Keratinocyte (primary cell): Measurements from ENCODE around the gene PDF. TPM values are rescaled to one million over a fixed set of nuclear protein-coding genes. Genes with fewer than 3 reads are reported as not detected.

ENCODE experiments used
- DNase-seq: peaks from one replicate; pipeline ENCODE4 v3.0.0-alpha.2; 2011; ENCODE audit warnings: low read depth, missing footprints, low spot score
- FAIRE-seq: peaks from 2 replicates; lab custom pipeline; 2011; peaks lifted over from hg19 to GRCh38; lab: Jason Lieb, UNC
- H2AFZ ChIP-seq: 2 replicates; pipeline ENCODE4 v1.6.0; 2012; ENCODE audit warnings: low read length, control low read depth, inconsistent platforms; ENCODE audit not compliant: control insufficient read depth
- H3K27ac ChIP-seq: 2 replicates; pipeline ENCODE4 v1.5.1; 2011; ENCODE audit warnings: low read length; ENCODE audit not compliant: control insufficient read depth, insufficient read depth
- H3K27me3 ChIP-seq: 3 replicates; pipeline ENCODE4 v1.6.0; 2011; ENCODE audit warnings: low read length; ENCODE audit not compliant: control insufficient read depth, insufficient read depth; ENCODE audit errors: extremely low read depth
- H3K36me3 ChIP-seq, 2 experiments: 2 replicates in 1 of 2; 3 replicates in 1 of 2; pipeline ENCODE4 v1.5.1; 2011; ENCODE audit warnings: low read length in 2 of 2, mild to moderate bottlenecking in 1 of 2; ENCODE audit not compliant: control insufficient read depth in 2 of 2, insufficient read depth in 2 of 2; ENCODE audit errors: extremely low read depth in 1 of 2
- H3K4me1 ChIP-seq: 3 replicates; pipeline ENCODE4 v1.5.1; 2011; ENCODE audit warnings: low read length; ENCODE audit not compliant: control insufficient read depth, insufficient read depth; ENCODE audit errors: extremely low read depth
- H3K4me2 ChIP-seq: 3 replicates; pipeline ENCODE4 v1.6.0; 2011; ENCODE audit warnings: low read depth, low read length; ENCODE audit not compliant: control insufficient read depth, insufficient read depth; ENCODE audit errors: extremely low read depth
- H3K4me3 ChIP-seq, 3 experiments: fragments of 200-600 bp in 1 of 3; sonication (generic) in 1 of 3; 2 replicates in 2 of 3; 3 replicates in 1 of 3; pipeline ENCODE4 v1.5.1; 2011 to 2016; ENCODE audit warnings: low read length in 3 of 3, mild to moderate bottlenecking in 3 of 3, control low read depth in 2 of 3, inconsistent platforms in 1 of 3, low read depth in 1 of 3, mixed read lengths in 1 of 3, mixed run types in 1 of 3, moderate library complexity in 1 of 3; ENCODE audit not compliant: control insufficient read depth in 2 of 3, insufficient read depth in 2 of 3; ENCODE audit errors: extremely low read depth in 1 of 3
- H3K79me2 ChIP-seq: 2 replicates; pipeline ENCODE4 v1.6.0; 2012; ENCODE audit warnings: low read length; ENCODE audit not compliant: control insufficient read depth, insufficient read depth
- H3K9ac ChIP-seq: 3 replicates; pipeline ENCODE4 v1.6.0; 2011; ENCODE audit warnings: low read length; ENCODE audit not compliant: control insufficient read depth, insufficient read depth; ENCODE audit errors: extremely low read depth
- H3K9me1 ChIP-seq: 3 replicates; pipeline ENCODE4 v1.6.0; 2011; ENCODE audit warnings: low read length; ENCODE audit not compliant: control insufficient read depth, insufficient read depth; ENCODE audit errors: extremely low read depth
- H3K9me3 ChIP-seq: 2 replicates; pipeline ENCODE4 v1.5.1; 2012; ENCODE audit warnings: low read depth, low read length; ENCODE audit not compliant: control insufficient read depth
- H4K20me1 ChIP-seq: 3 replicates; pipeline ENCODE4 v1.6.0; 2011; ENCODE audit warnings: low read length; ENCODE audit not compliant: control insufficient read depth, insufficient read depth; ENCODE audit errors: extremely low read depth
- EZH2 ChIP-seq: IDR thresholded peaks from one replicate; pipeline ENCODE4 v1.6.1; 2012; ENCODE audit warnings: inconsistent platforms, mild to moderate bottlenecking, low read length, moderate library complexity
- dilution Hi-C: fragments of 300-500 bp; cut with MboI; formaldehyde crosslinking; loops from one replicate; pipeline ENCODE4 v1.7.0; 2020; ENCODE audit warnings: low sequenced_read_pairs; ENCODE audit not compliant: extremely low pct_ligation_motif_present
- polyA plus RNA-seq, 5 experiments: library from polyadenylated mRNA; depleted of rRNA in 3 of 5; stranded (reverse) in 3 of 5; stranded (forward) in 1 of 5; unstranded in 1 of 5; fragments of >200 nt; gene quantifications; 1 replicate in 1 of 5; 2 replicates in 3 of 5; 3 replicates in 1 of 5; pipeline versions ENCODE4 v1.2.1 to v1.2.3, GENCODE V29; 2011 to 2012; ENCODE audit warnings: missing spikeins in 2 of 5, low read depth in 1 of 5, low replicate concordance in 1 of 5
- TF ChIP-seq, protein P1 (sequence below), 3 experiments: IDR thresholded peaks in 1 of 3; conservative IDR thresholded peaks in 1 of 3; optimal IDR thresholded peaks in 1 of 3; 2 replicates in 2 of 3; 3 replicates in 1 of 3; pipeline versions ENCODE3 to v1.5.1; 2011; ENCODE audit warnings: low read length in 3 of 3, mild to moderate bottlenecking in 3 of 3, moderate library complexity in 2 of 3, control low read depth in 1 of 3, inconsistent platforms in 1 of 3; ENCODE audit not compliant: insufficient read depth in 2 of 3; ENCODE audit errors: extremely low read depth in 1 of 3

PDF gene
- polyA plus RNA-seq, 1 donor (not counting 4 experiments of a cell fraction or from before 2014, with no cell fraction given): 3.0 TPM

DNA sequence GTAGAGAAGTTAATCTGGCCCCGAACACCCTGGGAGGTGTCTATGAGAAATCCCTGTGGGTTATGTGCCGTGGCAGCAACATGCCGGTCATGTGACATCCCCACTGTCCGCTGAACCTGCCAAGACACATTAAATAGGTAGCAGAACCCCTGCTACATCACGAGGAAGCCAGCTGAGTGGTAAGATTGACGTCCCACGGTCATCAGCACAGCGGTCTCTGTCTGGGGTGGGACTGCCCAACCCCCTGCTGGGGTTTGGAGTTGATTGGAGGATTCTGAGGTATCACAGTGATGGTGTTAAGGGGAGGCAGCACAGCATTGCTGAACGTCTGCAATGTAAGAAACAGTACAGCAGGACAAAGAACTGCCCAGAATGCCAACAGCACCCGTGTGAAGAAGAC lies 19.1 kb upstream of the PDF start:
- H3K4me2 ChIP-seq: no peak overlapping the region
- peaks cover 2% of the 10 kb centered on the region for H3K9me1 ChIP-seq
- no peak overlapping the region for H3K9ac ChIP-seq
- TF ChIP-seq EZH2: no peak
- TF ChIP-seq, protein P1, sequence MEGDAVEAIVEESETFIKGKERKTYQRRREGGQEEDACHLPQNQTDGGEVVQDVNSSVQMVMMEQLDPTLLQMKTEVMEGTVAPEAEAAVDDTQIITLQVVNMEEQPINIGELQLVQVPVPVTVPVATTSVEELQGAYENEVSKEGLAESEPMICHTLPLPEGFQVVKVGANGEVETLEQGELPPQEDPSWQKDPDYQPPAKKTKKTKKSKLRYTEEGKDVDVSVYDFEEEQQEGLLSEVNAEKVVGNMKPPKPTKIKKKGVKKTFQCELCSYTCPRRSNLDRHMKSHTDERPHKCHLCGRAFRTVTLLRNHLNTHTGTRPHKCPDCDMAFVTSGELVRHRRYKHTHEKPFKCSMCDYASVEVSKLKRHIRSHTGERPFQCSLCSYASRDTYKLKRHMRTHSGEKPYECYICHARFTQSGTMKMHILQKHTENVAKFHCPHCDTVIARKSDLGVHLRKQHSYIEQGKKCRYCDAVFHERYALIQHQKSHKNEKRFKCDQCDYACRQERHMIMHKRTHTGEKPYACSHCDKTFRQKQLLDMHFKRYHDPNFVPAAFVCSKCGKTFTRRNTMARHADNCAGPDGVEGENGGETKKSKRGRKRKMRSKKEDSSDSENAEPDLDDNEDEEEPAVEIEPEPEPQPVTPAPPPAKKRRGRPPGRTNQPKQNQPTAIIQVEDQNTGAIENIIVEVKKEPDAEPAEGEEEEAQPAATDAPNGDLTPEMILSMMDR (optimal IDR thresholded peaks at IDR 0.05 in 1 of 3, IDR thresholded peaks at IDR 0.05 in 1 of 3, conservative IDR thresholded peaks at IDR 0.05 in 1 of 3; ENCODE audit: extremely low read depth in 1 of 3, insufficient read depth in 2 of 3, low read length in 3 of 3): no peak
- no peaks in the 10 kb centered on the region for H4K20me1 ChIP-seq
- DNase-seq (no peak), FAIRE-seq (no peak)
- H3K4me3 ChIP-seq: no peak overlapping the region
- H3K36me3 ChIP-seq: peaks cover 3 to 5% of the 10 kb centered on the region in 2 experiments
- H3K4me1 ChIP-seq: no peaks in the 10 kb centered on the region
- no peaks in the 10 kb centered on the region for H3K79me2 ChIP-seq
- H3K9me3 ChIP-seq: no peaks in the 10 kb centered on the region
- no peaks in the 10 kb centered on the region for H3K27me3 ChIP-seq
- dilution Hi-C loops: no loop called here
- H2AFZ ChIP-seq: no peak overlapping the region
- no peak overlapping the region for H3K27ac ChIP-seq

DNA sequence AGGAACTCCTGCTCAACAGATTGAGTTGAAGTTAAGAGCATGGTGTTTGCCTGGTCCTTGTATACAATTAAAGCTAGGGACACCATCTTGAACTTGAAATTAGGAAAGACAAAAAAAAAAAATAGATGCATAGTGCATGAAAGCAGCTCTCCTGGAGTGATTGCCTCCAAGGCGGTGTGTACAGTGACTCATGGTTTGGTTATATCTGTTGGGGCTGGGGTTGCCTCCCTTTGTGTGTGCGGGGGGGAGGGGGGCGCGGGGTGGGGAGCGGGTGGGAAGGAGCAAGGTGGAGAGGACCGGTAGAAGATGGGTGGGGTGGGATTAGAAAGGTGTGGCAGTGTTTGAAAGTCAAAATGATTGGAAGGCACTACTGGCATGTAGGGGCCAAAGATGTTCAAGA lies 17.8 kb upstream of the PDF start:
- H3K4me2 ChIP-seq: no peak overlapping the region
- H3K79me2 ChIP-seq: peaks cover under 1% of the 10 kb centered on the region
- H3K27ac ChIP-seq: no peak overlapping the region
- FAIRE-seq (no peak), DNase-seq (no peak)
- H4K20me1 ChIP-seq: no peaks in the 10 kb centered on the region
- H3K4me3 ChIP-seq: no peak overlapping the region
- no peaks in the 10 kb centered on the region for H3K27me3 ChIP-seq
- no peaks in the 10 kb centered on the region for H3K4me1 ChIP-seq
- dilution Hi-C loops: no loop called here
- H3K36me3 ChIP-seq: peaks cover 6 to 7% of the 10 kb centered on the region in 2 experiments
- no peak overlapping the region for H3K9ac ChIP-seq
- peaks cover 2% of the 10 kb centered on the region for H3K9me1 ChIP-seq
- no peaks in the 10 kb centered on the region for H3K9me3 ChIP-seq
- TF ChIP-seq, protein P1 (optimal IDR thresholded peaks at IDR 0.05 in 1 of 3, IDR thresholded peaks at IDR 0.05 in 1 of 3, conservative IDR thresholded peaks at IDR 0.05 in 1 of 3; ENCODE audit: extremely low read depth in 1 of 3, insufficient read depth in 2 of 3, low read length in 3 of 3): no peak
- TF ChIP-seq EZH2: no peak
- H2AFZ ChIP-seq: no peak overlapping the region
